ACC112 (cell line): ENCODE data around the gene PTCH1.

Source experiments
- H2AFZ ChIP-seq: fragments of 200-600 bp; sonication (generic); one replicate; pipeline ENCODE4 v1.6.0; 2017; ENCODE audit warnings: antibody characterized with exemption, low read length; ENCODE audit not compliant: unreplicated experiment
- H3K27ac ChIP-seq: fragments of 200-600 bp; sonication (generic); 2 replicates; pipeline ENCODE4 v1.5.1; 2014; ENCODE audit warnings: low read depth, mild to moderate bottlenecking, antibody characterized with exemption, low read length, moderate library complexity
- H3K27me3 ChIP-seq: fragments of 200-600 bp; sonication (generic); 2 replicates; pipeline ENCODE4 v1.6.1; 2014; ENCODE audit warnings: mild to moderate bottlenecking, antibody characterized with exemption, low read length, moderate library complexity, mixed read lengths; ENCODE audit not compliant: insufficient read depth
- H3K36me3 ChIP-seq: fragments of 200-600 bp; sonication (generic); 2 replicates; pipeline ENCODE4 v1.6.1; 2016; ENCODE audit warnings: mild to moderate bottlenecking, antibody characterized with exemption, low read length, moderate library complexity, mixed read lengths; ENCODE audit not compliant: insufficient read depth
- H3K4me1 ChIP-seq: fragments of 200-600 bp; sonication (generic); one replicate; pipeline ENCODE4 v1.6.1; 2016; ENCODE audit warnings: low read length, mixed read lengths; ENCODE audit not compliant: insufficient read depth, unreplicated experiment, control insufficient read depth
- H3K4me3 ChIP-seq: fragments of 200-600 bp; sonication (generic); 2 replicates; pipeline ENCODE4 v1.5.1; 2014; ENCODE audit warnings: mild to moderate bottlenecking, low read depth, low read length
- H3K79me2 ChIP-seq: fragments of 200-600 bp; sonication (generic); one replicate; pipeline ENCODE4 v1.6.0; 2016; ENCODE audit warnings: low read length; ENCODE audit not compliant: control insufficient read depth, unreplicated experiment, insufficient read depth

PTCH1 gene

DNA sequence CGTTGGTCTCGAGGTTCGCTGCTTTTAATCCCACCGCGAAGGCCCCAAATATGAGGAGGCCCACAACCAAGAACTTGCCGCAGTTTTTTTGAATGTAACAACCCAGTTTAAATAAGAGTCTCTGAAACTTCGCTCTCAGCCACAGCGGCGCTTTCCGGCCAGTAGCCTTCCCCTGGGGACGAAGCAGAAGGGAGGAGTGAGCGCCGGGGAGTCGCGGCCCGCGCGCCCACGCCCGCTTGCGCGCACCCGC is 10.4 kb downstream of the PTCH1 start:
- no peaks in the 10 kb centered on the region for H3K36me3 ChIP-seq
- peak overlapping the region; percentile 94 for H2AFZ ChIP-seq
- H3K4me3 ChIP-seq, result peak overlapping the region; percentile 94
- peaks cover 11% of the 10 kb centered on the region for H3K4me1 ChIP-seq
- H3K79me2 ChIP-seq, result peaks cover 8% of the 10 kb centered on the region
- peak overlapping the region; percentile 36; the same call in 1 of the 2 replicates for H3K27ac ChIP-seq
- H3K27me3 ChIP-seq, result no peaks in the 10 kb centered on the region

- Histone ChIP-seq H3K27ac (peak overlapping the region; percentile 36; the same call in 1 of the 2 replicates), H3K4me1 (peaks cover 11% of the 10 kb centered on the region), H3K36me3 (no peaks in the 10 kb centered on the region), H3K79me2 (peaks cover 8% of the 10 kb centered on the region), H2AFZ (peak overlapping the region; percentile 94), H3K27me3 (no peaks in the 10 kb centered on the region), H3K4me3 (peak overlapping the region; percentile 94)
Measured at GRCh38 chr9:95505717-95506427, 10.9 kb downstream of the PTCH1 start.

- H3K79me2 ChIP-seq, result peaks cover 8% of the 10 kb centered on the region
- no peaks in the 10 kb centered on the region for H3K36me3 ChIP-seq
- H3K27ac ChIP-seq, result no peak overlapping the region
- H3K4me3 ChIP-seq, result peak overlapping the region; percentile 94
- peaks cover 11% of the 10 kb centered on the region for H3K4me1 ChIP-seq
- H3K27me3 ChIP-seq, result no peaks in the 10 kb centered on the region
- H2AFZ ChIP-seq, result peak overlapping the region; percentile 94
Measured at GRCh38 chr9:95505072-95505716, 11.6 kb downstream of the PTCH1 start.

DNA sequence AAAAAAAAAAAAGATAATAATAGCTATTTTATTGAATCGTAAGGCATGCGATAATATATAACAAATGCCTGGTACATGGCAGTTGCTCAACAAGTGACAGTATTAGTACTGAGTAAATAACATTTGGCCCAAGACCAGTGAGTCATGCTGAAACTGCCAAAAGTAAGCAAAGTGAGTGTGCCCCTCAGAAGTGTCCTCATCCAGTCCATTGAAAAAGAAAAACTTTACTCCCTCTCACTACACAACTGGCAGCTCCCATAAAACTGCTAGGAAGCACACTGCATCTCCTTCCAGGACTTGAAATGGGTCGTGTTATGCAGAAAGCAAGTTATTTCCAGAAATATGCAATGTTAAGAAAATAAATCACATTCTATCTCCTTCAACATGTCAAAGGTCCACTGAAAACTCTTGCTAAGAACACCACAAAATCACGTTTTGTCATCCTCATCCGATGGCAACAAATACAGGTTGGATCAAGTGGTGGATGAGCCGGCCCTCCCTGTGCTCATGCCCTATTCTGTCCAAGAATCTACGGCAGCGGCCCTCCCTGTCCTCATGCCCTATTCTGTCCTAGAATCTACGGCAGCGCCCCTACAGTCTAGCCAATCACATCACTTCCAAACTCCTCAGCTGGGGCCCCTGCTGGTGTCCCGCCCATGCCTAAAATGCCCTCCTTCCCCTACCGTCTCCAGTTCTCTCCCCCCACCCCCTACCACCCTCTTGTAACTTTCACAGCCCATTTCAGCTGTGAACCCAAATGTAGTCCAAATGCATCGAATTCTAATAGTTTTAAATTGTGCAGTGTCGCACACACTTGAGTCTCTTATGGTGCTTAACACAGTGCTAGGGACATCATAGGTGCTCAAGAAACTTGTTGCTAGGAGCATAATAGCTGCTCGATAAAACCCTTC is 12.5 kb downstream of the PTCH1 start:
- Histone ChIP-seq H3K4me3 (peak overlapping the region; percentile 94; the same call in 1 of the 2 replicates), H2AFZ (no peak overlapping the region), H3K27me3 (no peaks in the 10 kb centered on the region), H3K27ac (no peak overlapping the region), H3K4me1 (peaks cover 11% of the 10 kb centered on the region), H3K79me2 (peaks cover 8% of the 10 kb centered on the region), H3K36me3 (no peaks in the 10 kb centered on the region)

DNA sequence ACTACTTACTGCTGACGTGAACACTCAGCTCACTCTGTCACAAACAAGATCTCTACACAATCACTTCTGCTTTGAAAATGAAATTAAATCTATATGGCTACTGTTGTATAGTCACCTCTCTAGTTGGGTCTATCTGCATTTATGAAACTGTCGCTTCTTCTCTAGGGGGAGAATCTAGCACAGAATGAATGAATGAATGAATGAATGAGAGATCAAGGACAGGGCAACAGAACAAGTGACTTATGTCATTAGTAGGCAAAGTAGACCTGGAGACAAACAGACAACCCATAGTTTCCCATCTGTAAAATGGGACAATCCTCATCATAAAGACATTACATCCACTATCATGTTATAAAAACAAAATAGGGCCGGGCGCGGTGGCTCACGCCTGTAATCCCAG is 13.4 kb downstream of the PTCH1 start:
- Histone ChIP-seq H3K4me3 (no peak overlapping the region), H3K27ac (no peak overlapping the region), H3K4me1 (peaks cover 11% of the 10 kb centered on the region), H3K36me3 (no peaks in the 10 kb centered on the region), H3K79me2 (peaks cover 8% of the 10 kb centered on the region), H2AFZ (no peak overlapping the region), H3K27me3 (no peaks in the 10 kb centered on the region)

GRCh38 chr9:95502248-95502647 is 14.5 kb downstream of the PTCH1 start:
- no peaks in the 10 kb centered on the region for H3K36me3 ChIP-seq
- H2AFZ ChIP-seq, result no peak overlapping the region
- H3K79me2 ChIP-seq, result peaks cover 8% of the 10 kb centered on the region

GRCh38 chr9:95499847-95500246 is 16.9 kb downstream of the PTCH1 start:
- H3K27me3 ChIP-seq, result no peaks in the 10 kb centered on the region
- no peak overlapping the region for H2AFZ ChIP-seq
- H3K4me3 ChIP-seq, result no peak overlapping the region
- H3K4me1 ChIP-seq, result peaks cover 8% of the 10 kb centered on the region
- peaks cover 8% of the 10 kb centered on the region for H3K79me2 ChIP-seq
- no peak overlapping the region for H3K27ac ChIP-seq
- H3K36me3 ChIP-seq, result no peaks in the 10 kb centered on the region

More at GRCh38 chr9:95502248-95502647, 14.5 kb downstream of the PTCH1 start:
- no peaks in the 10 kb centered on the region for H3K27me3 ChIP-seq
- H3K27ac ChIP-seq, result no peak overlapping the region
- H3K4me3 ChIP-seq, result no peak overlapping the region
- peaks cover 11% of the 10 kb centered on the region for H3K4me1 ChIP-seq

- H3K36me3 ChIP-seq, result no peaks in the 10 kb centered on the region
- no peaks in the 10 kb centered on the region for H3K27me3 ChIP-seq
- peaks cover 3% of the 10 kb centered on the region for H3K4me1 ChIP-seq
- no peak overlapping the region for H2AFZ ChIP-seq
- peaks cover 8% of the 10 kb centered on the region for H3K79me2 ChIP-seq
- H3K27ac ChIP-seq, result no peak overlapping the region
- H3K4me3 ChIP-seq, result no peak overlapping the region
Measured at GRCh38 chr9:95499046-95499676, 17.6 kb downstream of the PTCH1 start.

- Histone ChIP-seq H2AFZ (no peak overlapping the region), H3K27me3 (no peaks in the 10 kb centered on the region), H3K4me3 (no peak overlapping the region), H3K4me1 (no peaks in the 10 kb centered on the region), H3K79me2 (peaks cover 8% of the 10 kb centered on the region), H3K27ac (no peak overlapping the region), H3K36me3 (no peaks in the 10 kb centered on the region)
Measured at GRCh38 chr9:95498641-95499040, 18.1 kb downstream of the PTCH1 start.

DNA sequence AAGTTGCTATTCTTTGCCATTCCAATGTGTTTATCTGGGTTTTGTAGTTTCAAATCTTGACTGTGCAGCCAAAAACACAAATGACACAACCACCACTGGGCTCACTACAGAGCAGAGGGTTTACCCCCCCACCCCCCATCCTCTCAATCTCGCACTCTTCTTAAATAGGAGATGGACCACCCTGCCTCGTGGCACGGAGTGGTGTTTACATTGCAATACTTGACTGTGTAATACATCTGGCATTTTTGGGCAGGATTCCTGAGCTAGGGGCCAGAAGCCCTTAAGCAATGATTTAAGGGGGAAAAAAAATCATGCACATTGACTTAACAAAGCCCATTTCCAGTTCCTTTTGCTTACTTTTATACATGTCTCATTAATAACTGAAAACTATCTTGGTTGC is 19.0 kb downstream of the PTCH1 start:
- H3K4me3 ChIP-seq, result no peak overlapping the region
- H2AFZ ChIP-seq, result no peak overlapping the region
- H3K79me2 ChIP-seq, result peaks cover 1% of the 10 kb centered on the region
- H3K27me3 ChIP-seq, result no peaks in the 10 kb centered on the region
- H3K36me3 ChIP-seq, result no peaks in the 10 kb centered on the region
- H3K27ac ChIP-seq, result no peak overlapping the region
- H3K4me1 ChIP-seq, result no peaks in the 10 kb centered on the region
